Endothelial cell of umbilical vein (primary cell): ENCODE data around the gene FAM53A.

Experiments
- CTCF ChIP-seq, 2 donors: IDR thresholded peaks; 1 replicate in 1 of 2; 2 replicates in 1 of 2; pipeline ENCODE4 v1.5.1; 2011; ENCODE audit warnings: low read length in 2 of 2, mild to moderate bottlenecking in 2 of 2, moderate library complexity in 2 of 2, control low read depth in 1 of 2, inconsistent platforms in 1 of 2, low read depth in 1 of 2; ENCODE audit not compliant: insufficient read depth in 1 of 2; ENCODE audit errors: extremely low read depth in 1 of 2
- EZH2 ChIP-seq: IDR thresholded peaks from 2 replicates; pipeline ENCODE4 v1.6.1; 2012; ENCODE audit warnings: borderline replicate concordance, low read depth, mild to moderate bottlenecking, moderate library complexity, low read length, inconsistent platforms; ENCODE audit not compliant: severe bottlenecking

GRCh38 chr4:1622238-1622637 is 61.9 kb downstream of the FAM53A start:
- TF ChIP-seq CTCF (IDR thresholded peaks at IDR 0.05; ENCODE audit: extremely low read depth in 1 of 2, insufficient read depth in 1 of 2, low read depth in 1 of 2, low read length in 2 of 2), result no peak
- no peak for TF ChIP-seq EZH2
